NOMO-1 (cell line): Measurements from ENCODE around the gene TMPRSS3.

Experiments
- DNase-seq, 2 experiments: peaks; one replicate each; lab custom pipeline; 2025; ENCODE audit not compliant: unreplicated experiment in 2 of 2; lab: John Stamatoyannopoulos, UW

Gene TMPRSS3

GRCh38 chr21:42395905-42396651 is at the start of gene TMPRSS3:
Gene TMPRSS3, minus strand, starts transcription at chr21:42396052. Its CDS starts 635 bp downstream, at chr21:42395417.
- no peak for DNase-seq

DNA sequence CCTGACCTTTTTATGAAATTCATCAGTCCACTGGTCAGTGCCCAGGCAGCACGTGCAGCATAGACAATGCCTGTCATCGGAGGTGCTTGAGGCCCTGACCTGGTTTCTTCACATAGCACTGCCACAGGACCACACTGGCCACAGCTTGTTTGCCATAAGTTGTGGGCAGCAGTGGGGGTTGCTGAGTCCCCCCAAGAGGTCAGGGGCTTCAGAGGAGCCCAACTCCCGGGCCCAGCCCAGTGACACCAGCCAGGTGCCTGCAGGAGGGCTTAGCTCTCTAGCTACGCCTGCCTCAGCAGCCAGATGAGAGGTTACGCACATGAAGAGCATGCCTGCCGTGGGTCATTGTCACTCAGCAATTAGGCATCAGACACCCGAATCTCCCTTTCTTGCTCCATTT is 49.5 kb upstream of the TMPRSS3 start:
- no peak for DNase-seq

- no peak for DNase-seq
These were observed 48.9 kb upstream of the TMPRSS3 start for GRCh38 chr21:42444745-42445059.

DNA sequence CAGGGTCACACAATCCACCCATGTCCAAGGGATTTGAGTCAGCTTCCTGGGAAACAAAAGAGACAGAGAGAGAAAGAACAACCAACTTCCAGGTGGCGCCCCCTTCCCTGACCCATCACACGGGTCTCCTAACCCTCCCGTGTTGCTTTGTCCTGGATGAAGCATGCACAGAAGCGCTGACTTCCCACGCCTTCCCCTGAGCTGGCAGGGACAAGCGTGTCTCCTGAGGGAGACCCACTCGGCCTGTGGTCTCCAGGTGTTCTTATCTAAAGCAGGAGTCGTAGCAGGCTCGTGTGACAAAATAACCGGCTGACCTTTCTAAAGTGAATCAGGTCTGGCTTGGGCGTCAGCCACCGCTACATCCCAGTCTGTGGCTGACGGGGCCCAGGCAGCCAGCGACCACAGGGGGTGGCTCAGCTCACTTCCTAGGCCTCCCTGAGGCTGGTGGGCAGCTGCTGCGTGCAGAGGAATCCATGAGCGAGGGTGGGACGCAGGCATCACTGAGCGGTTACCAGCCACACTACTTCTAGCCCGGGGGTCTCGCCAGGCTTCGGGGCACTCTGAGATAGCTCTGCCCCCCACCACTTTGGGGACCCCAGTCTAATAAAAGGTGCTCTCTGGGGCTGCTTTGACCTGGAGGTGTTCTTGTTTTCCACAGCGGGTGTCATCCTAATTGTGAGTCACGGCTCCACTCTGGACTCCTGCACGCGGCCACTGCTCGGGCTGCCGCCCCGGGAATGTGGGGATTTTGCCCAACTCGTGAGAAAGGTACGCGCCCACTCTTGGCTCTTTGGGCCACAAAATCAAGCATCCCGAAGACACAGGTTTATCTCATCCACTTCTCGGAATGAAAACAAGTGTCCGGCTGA is 48.3 kb upstream of the TMPRSS3 start:
- DNase-seq = no peak

- no peak for DNase-seq
These were observed 47.4 kb upstream of the TMPRSS3 start for GRCh38 chr21:42443181-42443785.

- DNase-seq = no peak
These were observed 46.1 kb upstream of the TMPRSS3 start for GRCh38 chr21:42441963-42442362.

GRCh38 chr21:42440187-42440792 is 44.4 kb upstream of the TMPRSS3 start:
- DNase-seq = no peak

- DNase-seq = no peak
These were observed 43.7 kb upstream of the TMPRSS3 start for GRCh38 chr21:42439284-42440186.

GRCh38 chr21:42438316-42439205 is 42.7 kb upstream of the TMPRSS3 start:
- DNase-seq = no peak

- DNase-seq = no peak
These were observed 41.9 kb upstream of the TMPRSS3 start for GRCh38 chr21:42437786-42438185.

GRCh38 chr21:42436914-42437313 is 41.1 kb upstream of the TMPRSS3 start:
- DNase-seq = no peak

DNA sequence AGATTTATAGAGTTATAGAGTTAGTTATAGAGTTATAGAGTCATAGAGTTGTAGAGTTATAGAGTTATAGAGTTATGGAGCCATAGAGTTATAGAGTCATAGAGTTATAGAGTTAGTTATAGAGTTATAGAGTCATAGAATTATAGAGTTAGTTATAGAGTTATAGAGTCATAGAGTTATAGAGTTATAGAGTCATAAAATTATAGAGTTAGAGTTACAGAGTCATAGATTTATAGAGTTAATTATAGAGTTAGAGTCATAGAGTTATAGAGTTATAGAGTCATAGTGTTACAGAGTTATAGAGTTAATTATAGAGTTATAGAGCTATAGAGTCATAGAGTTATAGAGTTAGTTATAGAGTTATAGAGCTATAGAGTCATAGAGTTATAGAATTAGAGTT is 40.0 kb upstream of the TMPRSS3 start:
- no peak for DNase-seq

GRCh38 chr21:42435401-42435800 is 39.5 kb upstream of the TMPRSS3 start:
- DNase-seq = no peak

- DNase-seq = no peak
These were observed 39.0 kb upstream of the TMPRSS3 start for GRCh38 chr21:42434884-42435283.

GRCh38 chr21:42433946-42434551 is 38.2 kb upstream of the TMPRSS3 start:
- no peak for DNase-seq

DNA sequence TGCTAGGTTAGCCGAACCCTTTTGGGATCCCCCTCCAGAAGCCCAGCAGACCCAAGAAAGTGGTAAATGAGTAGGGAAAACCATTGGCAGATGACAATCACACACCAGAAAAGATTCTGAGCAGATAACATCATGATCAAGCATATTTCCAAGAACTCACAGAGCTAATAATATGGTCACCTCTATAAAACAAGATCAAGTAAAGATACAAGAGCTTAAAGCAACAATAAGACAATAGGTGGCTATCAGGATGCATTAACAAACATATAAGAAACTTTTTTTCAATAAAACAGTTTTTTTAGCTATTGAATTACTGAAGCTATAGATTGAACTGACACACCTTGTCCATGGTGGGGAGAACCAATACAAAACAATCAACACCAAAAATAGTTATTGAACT is 36.8 kb upstream of the TMPRSS3 start:
- no peak for DNase-seq

GRCh38 chr21:42431196-42431595 is 35.3 kb upstream of the TMPRSS3 start:
- no peak for DNase-seq

DNA sequence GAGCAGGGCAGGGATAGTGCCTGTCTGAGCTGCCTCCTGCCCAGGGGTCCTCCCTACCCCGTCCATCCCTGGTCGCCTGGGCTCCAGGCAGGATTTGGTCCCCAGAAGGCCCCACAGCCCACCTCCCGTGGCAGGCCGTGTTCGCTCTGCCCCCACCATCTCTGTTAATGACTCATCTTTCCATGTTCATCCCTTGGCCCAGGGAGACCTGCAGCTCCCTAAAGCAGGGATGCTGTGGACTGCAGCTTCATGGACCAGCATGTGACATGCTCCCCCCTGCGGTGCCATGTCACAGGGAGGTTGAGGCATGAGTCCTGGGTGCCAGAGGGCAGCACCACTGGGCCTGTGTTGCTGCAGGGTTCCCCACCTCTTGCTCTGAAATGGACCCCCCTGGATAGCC is 34.7 kb upstream of the TMPRSS3 start:
- DNase-seq = no peak

GRCh38 chr21:42429856-42430255 is 34.0 kb upstream of the TMPRSS3 start:
- no peak for DNase-seq
